GM21737 (cell line): Measurements from ENCODE around the gene SYNPR.
"Not testable (repeated sequence)": the region's sequence is repeated elsewhere in the genome, so short reads cannot be mapped to it uniquely, and the experiment has no call there.

Experiments used
- ATAC-seq: cut with Tn5 transposase; IDR thresholded peaks from one replicate; pipeline ENCODE4 v1.9.1; 2021; ENCODE audit warnings: mild to moderate bottlenecking, moderate library complexity; ENCODE audit not compliant: unreplicated experiment

The SYNPR gene

GRCh38 chr3:63607716-63608115 is 329.6 kb downstream of the SYNPR start:
- ATAC-seq, result no peak

- no peak for ATAC-seq
Observed at GRCh38 chr3:63609408-63609807, 331.3 kb downstream of the SYNPR start.

- ATAC-seq, result no peak
Observed at GRCh38 chr3:63609834-63610233, 331.7 kb downstream of the SYNPR start.

GRCh38 chr3:63611382-63611781 is 333.3 kb downstream of the SYNPR start:
- ATAC-seq, result no peak

GRCh38 chr3:63613561-63613960 is 335.5 kb downstream of the SYNPR start:
- ATAC-seq, result no peak

GRCh38 chr3:63617391-63617790 is 339.3 kb downstream of the SYNPR start:
- no peak for ATAC-seq

DNA sequence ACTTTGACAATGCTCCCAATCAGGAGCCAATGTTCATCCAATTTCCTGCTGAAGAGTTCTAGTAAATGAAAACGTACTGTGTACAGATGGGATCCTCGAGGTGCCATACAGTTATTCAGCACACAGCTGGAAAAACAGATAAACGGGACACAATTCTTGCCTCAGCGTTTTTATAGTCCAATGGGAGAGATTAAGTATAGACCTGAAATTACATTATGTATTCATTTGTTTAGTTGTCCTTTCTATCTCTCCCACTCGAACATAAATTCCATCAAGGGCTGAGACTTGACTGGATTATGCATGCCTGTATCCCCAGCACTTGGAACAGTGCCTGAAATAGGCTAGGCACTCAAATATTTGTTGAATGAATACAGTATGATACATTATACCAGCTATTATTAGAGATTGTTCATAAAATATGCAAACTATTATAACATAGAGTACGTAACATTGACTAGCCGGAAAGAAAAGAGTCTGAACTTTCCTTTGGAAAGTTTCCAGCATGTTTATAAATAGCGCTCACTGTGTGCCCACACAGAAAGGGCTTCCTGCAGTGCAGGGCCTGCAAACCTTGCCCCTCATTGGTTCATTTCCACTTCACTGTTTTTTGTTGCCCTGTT is 346.9 kb downstream of the SYNPR start:
- no peak for ATAC-seq

DNA sequence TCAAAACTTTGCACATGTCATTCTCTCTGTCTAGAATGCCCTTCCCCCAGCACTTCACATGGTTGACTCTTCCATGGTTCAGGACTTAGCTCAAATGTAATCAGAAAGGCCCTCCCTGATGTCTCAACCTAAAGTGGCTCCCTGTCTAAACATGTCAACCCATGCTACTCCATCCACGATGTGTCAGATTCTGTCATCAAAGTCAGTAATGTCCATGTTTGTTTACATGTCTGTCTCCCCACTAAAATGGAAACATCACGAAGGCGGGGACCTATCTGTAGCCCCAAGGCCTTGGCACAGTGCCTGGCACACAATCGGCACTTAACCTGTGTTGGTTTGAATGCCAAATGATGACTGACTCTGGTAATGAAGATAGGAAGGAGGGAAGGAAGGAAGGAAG is 353.6 kb downstream of the SYNPR start:
- ATAC-seq, result no peak

- no peak for ATAC-seq
Observed at GRCh38 chr3:63635186-63635585, 357.1 kb downstream of the SYNPR start.

DNA sequence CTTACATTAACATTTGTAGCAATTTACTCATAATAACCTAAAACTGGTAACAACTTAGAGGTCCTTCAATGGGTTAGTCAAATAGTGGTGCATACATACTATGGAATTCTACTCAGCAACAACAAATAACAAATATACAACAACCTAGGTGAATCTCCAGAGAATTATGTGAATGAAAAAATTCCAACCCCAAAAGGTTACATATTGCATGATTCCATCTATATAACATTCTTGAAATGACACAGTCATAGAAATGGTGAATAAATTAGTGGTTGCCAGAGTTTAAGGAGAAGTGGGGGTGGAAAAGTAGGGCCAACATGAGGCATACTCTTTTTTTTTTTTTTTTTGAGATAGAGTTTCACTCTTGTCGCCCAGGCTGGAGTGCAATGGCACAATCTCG is 361.7 kb downstream of the SYNPR start:
- no peak for ATAC-seq

DNA sequence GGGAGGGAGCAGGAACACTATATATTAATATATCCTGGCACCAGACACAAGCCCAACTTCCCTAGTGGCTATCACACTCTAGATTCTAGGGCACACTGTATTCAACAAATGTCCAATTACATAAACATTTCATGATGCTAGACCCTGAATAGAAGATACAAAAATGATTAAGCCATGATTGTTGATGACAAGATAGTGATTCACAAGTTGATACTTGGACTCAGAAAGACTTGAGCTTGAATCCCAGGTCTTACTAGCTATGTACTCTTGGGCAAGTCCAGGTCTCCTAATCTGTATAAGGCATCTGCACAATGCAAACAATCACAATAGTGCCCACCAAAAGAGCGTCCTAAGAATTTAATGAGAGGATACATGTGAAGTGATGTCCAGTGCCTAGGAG is 364.4 kb downstream of the SYNPR start:
- ATAC-seq, result no peak

- ATAC-seq, result no peak
Observed at GRCh38 chr3:63644212-63644797, 366.2 kb downstream of the SYNPR start.

DNA sequence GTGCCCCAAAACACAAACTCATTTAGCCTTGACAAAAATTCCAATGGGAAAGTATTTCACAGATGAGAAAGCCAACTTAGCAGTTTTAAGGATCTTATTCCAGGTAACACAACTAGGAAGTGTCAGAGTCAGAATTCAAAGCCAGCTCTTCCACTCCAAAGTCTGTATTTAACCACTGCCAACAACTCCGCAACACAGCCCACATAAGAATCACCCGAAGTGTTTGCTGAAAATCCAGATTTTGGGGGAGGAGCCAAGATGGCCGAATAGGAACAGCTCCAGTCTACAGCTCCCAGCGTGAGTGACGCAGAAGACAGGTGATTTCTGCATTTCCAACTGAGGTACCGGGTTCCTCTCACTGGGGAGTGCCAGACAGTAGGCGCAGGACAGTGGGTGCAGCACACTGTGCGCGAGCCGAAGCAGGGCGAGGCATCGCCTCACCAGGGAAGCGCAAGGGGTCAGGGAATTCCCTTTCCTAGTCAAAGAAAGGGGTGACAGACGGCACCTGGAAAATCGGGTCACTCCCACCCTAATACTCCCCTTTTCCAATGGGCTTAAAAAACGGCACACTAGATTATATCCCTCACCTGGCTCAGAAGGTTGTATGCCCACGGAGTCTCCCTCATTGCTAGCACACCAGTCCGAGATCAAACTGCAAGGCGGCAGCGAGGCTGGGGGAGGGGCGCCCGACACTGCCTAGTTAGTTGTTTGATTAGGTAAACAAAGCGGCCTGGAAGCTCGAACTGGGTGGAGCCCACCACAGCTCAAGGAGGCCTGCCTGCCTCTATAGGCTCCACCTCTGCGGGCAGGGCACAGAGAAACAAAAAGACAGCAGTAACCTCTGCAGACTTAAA is 367.0 kb downstream of the SYNPR start:
- not testable (repeated sequence) for ATAC-seq

GRCh38 chr3:63652066-63652725 is 374.1 kb downstream of the SYNPR start, which contains the start of gene SNTN:
Gene SNTN, plus strand, starts transcription at chr3:63652675. Its CDS starts 13 bp downstream, at chr3:63652688.
- ATAC-seq, result no peak

- no peak for ATAC-seq
Observed at GRCh38 chr3:63654211-63654610, 376.1 kb downstream of the SYNPR start.

DNA sequence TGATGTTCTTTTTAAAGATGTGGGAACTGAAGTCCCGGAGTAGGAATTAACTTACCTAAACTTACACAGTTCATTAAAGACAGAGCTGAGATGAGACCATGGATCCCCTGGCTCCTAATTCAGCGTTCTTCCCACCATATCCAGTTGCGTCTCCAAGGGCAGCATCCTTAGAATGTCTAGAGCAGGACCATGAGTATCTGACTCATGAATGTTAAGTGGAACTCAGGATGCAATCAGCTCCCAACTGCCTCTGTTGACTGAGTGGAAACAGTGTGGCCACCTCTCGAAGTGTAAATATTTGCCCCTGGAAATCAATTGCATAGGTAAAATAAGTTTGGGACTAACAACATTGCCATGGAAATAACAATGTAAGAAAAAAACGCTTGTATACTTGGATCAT is 376.8 kb downstream of the SYNPR start:
- ATAC-seq, result no peak

GRCh38 chr3:63655519-63655918 is 377.4 kb downstream of the SYNPR start:
- ATAC-seq, result no peak

GRCh38 chr3:63656786-63657185 is 378.7 kb downstream of the SYNPR start:
- ATAC-seq, result no peak

DNA sequence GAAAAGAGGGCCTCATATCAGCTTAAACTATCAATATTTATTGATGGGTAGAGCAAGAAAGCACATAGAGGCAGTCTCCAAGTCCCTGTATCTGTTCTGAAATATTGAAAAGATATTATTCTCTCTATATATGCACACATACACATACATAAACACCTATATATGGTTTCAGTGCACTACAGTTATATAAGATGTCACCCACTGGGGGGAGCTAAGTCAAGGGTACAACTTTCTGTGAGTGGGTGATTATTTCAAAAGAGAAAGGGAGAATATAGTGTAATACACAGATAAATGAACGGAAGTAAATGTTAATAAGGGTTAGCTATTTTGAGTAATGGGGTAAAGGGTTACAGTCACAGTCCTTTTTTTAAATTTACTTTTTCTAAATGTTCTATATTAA is 383.1 kb downstream of the SYNPR start:
- no peak for ATAC-seq

DNA sequence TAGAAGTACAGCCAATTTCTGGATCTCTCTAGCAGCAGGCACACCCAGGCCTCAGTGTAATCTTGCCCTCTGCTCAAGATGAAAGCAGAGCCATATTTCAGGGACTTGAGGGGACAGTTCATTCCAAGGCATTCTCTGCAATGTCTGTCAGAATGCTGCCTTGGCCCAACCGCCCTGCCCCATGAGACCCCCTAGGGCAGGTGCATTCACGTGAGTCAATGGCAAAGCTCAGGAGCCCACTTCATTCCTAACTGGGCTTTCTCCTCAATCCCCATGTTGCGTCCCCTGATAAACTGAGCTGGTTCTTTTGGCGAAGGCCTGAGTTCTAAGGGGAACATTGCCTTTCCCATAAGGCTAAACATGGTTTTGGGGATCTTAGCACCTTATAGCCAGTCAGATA is 383.9 kb downstream of the SYNPR start:
- ATAC-seq, result no peak

DNA sequence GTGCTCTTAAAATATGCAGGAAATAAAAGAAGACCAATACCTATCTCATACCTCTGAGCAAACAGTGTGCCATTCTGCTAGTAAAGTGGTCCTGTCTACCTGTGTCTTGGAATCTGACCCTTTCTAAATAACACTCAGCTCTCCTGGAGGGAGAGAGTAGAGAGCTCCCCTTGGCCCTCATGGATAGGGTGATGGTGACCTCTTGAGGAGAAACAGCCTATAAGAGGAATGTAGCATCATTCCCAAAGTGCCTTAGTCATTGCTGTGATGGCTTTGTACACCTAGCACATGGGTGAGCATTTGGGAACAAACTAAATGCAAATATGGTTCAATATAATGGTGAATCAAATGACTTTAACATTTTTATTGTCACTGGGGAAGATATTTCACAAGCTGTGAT is 384.4 kb downstream of the SYNPR start:
- no peak for ATAC-seq
